ENCODE results near the gene C6orf52.

C6orf52 gene

DNA sequence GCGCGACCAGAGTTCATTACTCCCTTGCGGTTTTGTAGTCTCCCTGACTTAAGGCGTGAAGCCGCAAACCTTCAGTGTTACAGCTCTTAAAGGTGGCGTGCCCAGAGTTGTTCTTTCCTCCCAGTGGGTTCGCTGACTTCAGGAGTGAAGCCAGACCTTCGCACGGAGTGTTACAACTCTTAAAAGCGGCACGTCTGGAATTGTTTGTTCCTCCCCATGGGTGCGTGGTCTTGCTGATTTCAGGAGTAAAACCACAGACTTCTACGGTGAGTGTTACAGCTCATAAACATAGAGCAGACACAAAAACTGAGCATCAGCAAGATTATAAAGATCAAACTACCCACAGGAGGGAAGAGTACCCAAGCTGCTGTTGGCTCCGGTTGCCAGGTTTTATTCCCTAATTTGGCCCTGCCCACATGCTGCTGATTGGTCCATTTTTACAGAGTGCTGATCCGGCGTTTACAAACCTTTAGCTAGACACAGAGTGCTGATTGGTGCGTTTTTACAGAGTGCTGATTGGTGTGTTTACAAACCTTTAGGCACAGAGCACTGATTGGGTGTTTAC lies 38.8 kb upstream of the C6orf52 start:
- Histone ChIP-seq H4K20me1 (ENCODE audit: insufficient read depth, low read length) (no peaks in the 10 kb centered on the region), H2AFZ (ENCODE audit: low read length) (no peak overlapping the region), H3K27ac (ENCODE audit: low read length) (no peak overlapping the region), H3K4me3 (ENCODE audit: low read length) (no peak overlapping the region), H3K79me2 (ENCODE audit: low read length) (no peaks in the 10 kb centered on the region), H3K27me3 (replicated peaks; ENCODE audit: insufficient read depth, low read length) (no peaks in the 10 kb centered on the region), H3K9me3 (replicated peaks; ENCODE audit: insufficient read depth, low read length) (no peaks in the 10 kb centered on the region), H3K36me3 (replicated peaks; ENCODE audit: insufficient read depth, low read length) (no peaks in the 10 kb centered on the region), H3F3A (ENCODE audit: insufficient read depth, low read length) (no peaks in the 10 kb centered on the region), H3K4me1 (ENCODE audit: low read length) (no peaks in the 10 kb centered on the region), H3K4me2 (ENCODE audit: low read depth, low read length) (no peak overlapping the region), H3K9ac (ENCODE audit: low read length) (no peak overlapping the region), H3K9me2 (replicated peaks; ENCODE audit: insufficient read depth, low read length) (no peaks in the 10 kb centered on the region)
- DNase-seq: no peak
- no peak for TF ChIP-seq CTCF (IDR thresholded peaks at IDR 0.05; ENCODE audit: low read length)
- no peak for TF ChIP-seq EZH2phosphoT487 (IDR thresholded peaks at IDR 0.05; ENCODE audit: low read length)
- no peak for TF ChIP-seq EZH2 (optimal IDR thresholded peaks at IDR 0.05; ENCODE audit: low read depth, low read length)

- Histone ChIP-seq H3K9ac (ENCODE audit: low read length) (no peak overlapping the region), H3K9me2 (replicated peaks; ENCODE audit: insufficient read depth, low read length) (no peaks in the 10 kb centered on the region), H3F3A (ENCODE audit: insufficient read depth, low read length) (no peaks in the 10 kb centered on the region), H3K79me2 (ENCODE audit: low read length) (no peaks in the 10 kb centered on the region), H3K36me3 (replicated peaks; ENCODE audit: insufficient read depth, low read length) (no peaks in the 10 kb centered on the region), H3K9me3 (replicated peaks; ENCODE audit: insufficient read depth, low read length) (no peaks in the 10 kb centered on the region), H2AFZ (ENCODE audit: low read length) (no peak overlapping the region), H3K4me2 (ENCODE audit: low read depth, low read length) (no peak overlapping the region), H3K4me1 (ENCODE audit: low read length) (no peaks in the 10 kb centered on the region), H4K20me1 (ENCODE audit: insufficient read depth, low read length) (no peaks in the 10 kb centered on the region), H3K4me3 (ENCODE audit: low read length) (no peak overlapping the region), H3K27ac (ENCODE audit: low read length) (no peak overlapping the region), H3K27me3 (replicated peaks; ENCODE audit: insufficient read depth, low read length) (no peaks in the 10 kb centered on the region)
- no peak for DNase-seq
- TF ChIP-seq EZH2phosphoT487 (IDR thresholded peaks at IDR 0.05; ENCODE audit: low read length): no peak
- TF ChIP-seq EZH2 (optimal IDR thresholded peaks at IDR 0.05; ENCODE audit: low read depth, low read length): no peak
- TF ChIP-seq CTCF (IDR thresholded peaks at IDR 0.05; ENCODE audit: low read length): no peak
Observed at GRCh38 chr6:10730254-10730653, 35.8 kb upstream of the C6orf52 start.

GRCh38 chr6:10725716-10726115 lies 31.3 kb upstream of the C6orf52 start:
- TF ChIP-seq CTCF (IDR thresholded peaks at IDR 0.05; ENCODE audit: low read length) (no peak), EZH2phosphoT487 (IDR thresholded peaks at IDR 0.05; ENCODE audit: low read length) (no peak), EZH2 (optimal IDR thresholded peaks at IDR 0.05; ENCODE audit: low read depth, low read length) (no peak)
- Histone ChIP-seq H3K27me3 (replicated peaks; ENCODE audit: insufficient read depth, low read length) (no peaks in the 10 kb centered on the region), H3K9ac (ENCODE audit: low read length) (no peak overlapping the region), H3K9me3 (replicated peaks; ENCODE audit: insufficient read depth, low read length) (no peaks in the 10 kb centered on the region), H4K20me1 (ENCODE audit: insufficient read depth, low read length) (no peaks in the 10 kb centered on the region), H3K9me2 (replicated peaks; ENCODE audit: insufficient read depth, low read length) (no peaks in the 10 kb centered on the region), H3K79me2 (ENCODE audit: low read length) (no peaks in the 10 kb centered on the region), H2AFZ (ENCODE audit: low read length) (no peak overlapping the region), H3K4me2 (ENCODE audit: low read depth, low read length) (no peak overlapping the region), H3K4me3 (ENCODE audit: low read length) (no peak overlapping the region), H3K27ac (ENCODE audit: low read length) (no peak overlapping the region), H3K36me3 (replicated peaks; ENCODE audit: insufficient read depth, low read length) (no peaks in the 10 kb centered on the region), H3F3A (ENCODE audit: insufficient read depth, low read length) (peaks cover 14% of the 10 kb centered on the region; the same call in 1 of the 2 replicates), H3K4me1 (ENCODE audit: low read length) (no peaks in the 10 kb centered on the region; the same call in 1 of the 2 replicates)
- no peak for DNase-seq

All from MM.1S (cell line).